NCI-H2196 (cell line): ENCODE data around the gene CD300LF.

Experiments
- DNase-seq: peaks from one replicate; lab custom pipeline; 2025; ENCODE audit not compliant: unreplicated experiment; lab: John Stamatoyannopoulos, UW

The CD300LF gene

GRCh38 chr17:74712756-74713155 lies at the start of gene CD300LF:
TSS of gene CD300LF (minus strand) at chr17:74712923. CDS start at chr17:74712866, 57 bp downstream.
- no peak for DNase-seq

GRCh38 chr17:74761931-74762330 lies 49.2 kb upstream of the CD300LF start:
- DNase-seq: no peak

- no peak for DNase-seq
These were observed 48.7 kb upstream of the CD300LF start for GRCh38 chr17:74761419-74761818.

- DNase-seq: peak; percentile 58
These were observed 47.8 kb upstream of the CD300LF start for GRCh38 chr17:74760404-74761105.

GRCh38 chr17:74759941-74760340 lies 47.2 kb upstream of the CD300LF start:
- DNase-seq: peak; percentile 21

- DNase-seq: no peak
These were observed 46.6 kb upstream of the CD300LF start for GRCh38 chr17:74759243-74759801.

GRCh38 chr17:74758848-74759168 lies 46.1 kb upstream of the CD300LF start:
- DNase-seq: no peak

GRCh38 chr17:74757931-74758847 lies 45.5 kb upstream of the CD300LF start:
- peak; percentile 52 for DNase-seq

- peak; percentile 19 for DNase-seq
These were observed 44.8 kb upstream of the CD300LF start for GRCh38 chr17:74757502-74757901.

GRCh38 chr17:74756891-74757290 lies 44.2 kb upstream of the CD300LF start:
- DNase-seq: no peak

GRCh38 chr17:74755533-74755932 lies 42.8 kb upstream of the CD300LF start:
- DNase-seq: no peak

GRCh38 chr17:74754832-74755231 lies 42.1 kb upstream of the CD300LF start:
- DNase-seq: no peak

GRCh38 chr17:74752822-74753401 lies 40.2 kb upstream of the CD300LF start:
- DNase-seq: no peak

GRCh38 chr17:74752415-74752814 lies 39.7 kb upstream of the CD300LF start:
- DNase-seq: no peak

GRCh38 chr17:74750327-74751069 lies 37.8 kb upstream of the CD300LF start:
- no peak for DNase-seq

- no peak for DNase-seq
These were observed 37.3 kb upstream of the CD300LF start for GRCh38 chr17:74750039-74750326.

- no peak for DNase-seq
These were observed 36.7 kb upstream of the CD300LF start for GRCh38 chr17:74749279-74750038.

- peak; percentile 97 for DNase-seq
These were observed 36.0 kb upstream of the CD300LF start, which contains the start of gene NHERF1 for GRCh38 chr17:74748529-74749278. TSS of gene NHERF1 (plus strand) at chr17:74748628. CDS start at chr17:74748847, 219 bp downstream.

- no peak for DNase-seq
These were observed 35.5 kb upstream of the CD300LF start for GRCh38 chr17:74748279-74748528.

- DNase-seq: no peak
These were observed 34.2 kb upstream of the CD300LF start for GRCh38 chr17:74746922-74747321.
